ENCODE measurements around the gene TSPAN7.

The TSPAN7 gene

DNA sequence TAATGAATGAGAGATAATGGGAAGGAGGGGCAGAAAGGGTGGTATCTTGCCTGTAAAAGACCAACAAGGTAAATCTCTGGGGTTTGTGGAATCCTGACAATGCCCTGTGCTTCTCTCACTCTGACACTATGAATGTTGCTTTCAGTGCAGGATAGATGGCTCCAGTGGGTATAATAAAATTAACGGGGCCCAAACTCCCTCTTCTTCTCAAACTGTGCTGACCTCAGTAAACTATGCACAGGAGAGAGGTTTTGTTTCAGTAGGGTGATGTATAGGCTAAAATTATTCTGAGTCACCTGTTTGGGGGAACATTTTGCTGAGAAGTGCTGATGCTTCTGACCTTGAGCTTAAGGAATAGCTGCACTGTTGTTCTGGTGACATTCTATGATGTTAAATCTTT lies 82.6 kb downstream of the TSPAN7 start:
- DNase-seq (ENCODE audit: low read depth in 1 of 2, low spot score in 1 of 2) = no peak

DNA sequence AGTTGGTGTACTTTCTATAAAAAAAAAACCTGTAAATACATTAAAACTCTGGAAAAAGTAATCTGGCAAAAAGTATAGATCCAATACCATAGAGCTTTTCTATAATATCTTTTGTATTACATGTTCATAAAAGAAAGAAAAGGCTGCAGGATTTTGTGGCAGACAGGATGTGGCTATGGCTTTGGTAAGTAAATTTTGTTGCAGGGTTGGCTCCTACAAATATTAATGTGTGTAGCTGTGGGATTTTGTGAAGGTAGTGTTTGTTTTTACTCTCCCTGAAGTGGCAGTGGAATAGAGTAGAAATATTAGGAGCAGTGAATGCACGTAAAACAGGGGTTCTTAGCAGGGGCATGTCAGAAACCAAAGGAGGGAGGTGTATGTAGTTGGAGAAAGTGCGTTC lies 84.8 kb downstream of the TSPAN7 start:
- DNase-seq (ENCODE audit: low read depth in 1 of 2, low spot score in 1 of 2) = no peak

DNA sequence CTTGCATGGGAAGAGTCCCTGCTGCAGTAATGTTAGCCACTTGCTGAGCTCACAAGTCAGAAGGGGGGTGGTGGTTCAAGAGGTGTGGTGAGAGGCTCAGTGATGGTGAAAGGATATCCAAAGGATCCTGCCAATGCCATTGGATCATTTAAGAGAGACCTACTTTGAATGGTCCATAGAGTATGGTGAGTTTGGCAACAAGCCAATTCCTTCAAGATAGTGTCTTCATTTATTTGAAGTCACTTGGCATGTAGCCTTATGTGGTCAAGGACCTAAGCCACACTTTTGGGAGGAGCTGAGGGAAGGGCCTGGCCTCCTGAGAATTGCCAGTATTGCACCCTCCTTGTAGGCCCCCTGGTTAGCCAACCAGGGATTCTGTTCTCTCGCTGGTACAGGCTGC lies 87.9 kb downstream of the TSPAN7 start:
- no peak for DNase-seq (ENCODE audit: low read depth in 1 of 2, low spot score in 1 of 2)

DNA sequence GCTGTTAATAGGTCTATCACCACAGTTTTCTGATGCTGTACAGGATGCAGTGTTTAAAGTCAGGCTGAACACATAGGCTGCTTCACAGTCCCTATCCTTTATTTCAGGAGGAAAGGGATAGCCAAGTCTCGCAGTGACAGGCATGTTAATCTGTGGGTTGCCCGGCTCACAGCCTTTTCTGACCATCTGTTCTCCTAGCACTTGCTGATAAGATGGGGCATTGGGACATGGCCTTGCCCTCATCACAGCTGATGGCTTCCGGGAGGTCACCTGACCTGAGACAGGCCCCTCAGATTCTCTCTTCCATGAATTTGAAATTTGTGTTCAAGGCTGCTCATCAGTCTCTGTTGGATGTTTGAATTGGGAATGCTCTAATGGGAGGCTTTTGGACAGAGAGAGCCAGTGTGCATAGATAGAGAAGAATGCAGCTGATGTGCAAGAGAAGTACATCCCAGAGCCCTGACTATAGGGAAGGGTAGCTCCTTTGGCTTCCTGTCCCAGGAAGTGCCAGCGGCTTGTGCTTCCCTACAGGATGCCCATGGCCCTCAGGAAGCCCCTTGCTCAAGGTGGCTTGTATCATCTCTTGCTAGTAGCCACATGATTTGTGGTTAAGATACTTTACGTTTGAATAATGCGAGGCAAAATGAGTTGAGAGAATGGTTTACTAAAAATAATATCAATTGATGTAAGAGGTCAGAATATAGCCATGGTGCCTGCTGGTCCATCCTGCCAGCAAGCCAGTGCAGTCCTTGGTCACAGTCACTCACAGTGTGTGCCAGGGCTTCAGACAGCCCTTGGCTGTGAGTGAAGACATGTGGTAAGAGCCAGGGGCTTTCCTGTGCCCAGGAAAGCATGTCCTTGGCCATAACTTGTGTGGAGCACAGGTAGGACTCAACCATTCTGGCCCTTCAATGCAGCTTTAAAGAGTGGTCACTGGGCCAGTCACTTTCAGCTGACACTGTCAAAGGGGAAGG lies 88.6 kb downstream of the TSPAN7 start:
- DNase-seq (ENCODE audit: low read depth in 1 of 2, low spot score in 1 of 2) = no peak

DNA sequence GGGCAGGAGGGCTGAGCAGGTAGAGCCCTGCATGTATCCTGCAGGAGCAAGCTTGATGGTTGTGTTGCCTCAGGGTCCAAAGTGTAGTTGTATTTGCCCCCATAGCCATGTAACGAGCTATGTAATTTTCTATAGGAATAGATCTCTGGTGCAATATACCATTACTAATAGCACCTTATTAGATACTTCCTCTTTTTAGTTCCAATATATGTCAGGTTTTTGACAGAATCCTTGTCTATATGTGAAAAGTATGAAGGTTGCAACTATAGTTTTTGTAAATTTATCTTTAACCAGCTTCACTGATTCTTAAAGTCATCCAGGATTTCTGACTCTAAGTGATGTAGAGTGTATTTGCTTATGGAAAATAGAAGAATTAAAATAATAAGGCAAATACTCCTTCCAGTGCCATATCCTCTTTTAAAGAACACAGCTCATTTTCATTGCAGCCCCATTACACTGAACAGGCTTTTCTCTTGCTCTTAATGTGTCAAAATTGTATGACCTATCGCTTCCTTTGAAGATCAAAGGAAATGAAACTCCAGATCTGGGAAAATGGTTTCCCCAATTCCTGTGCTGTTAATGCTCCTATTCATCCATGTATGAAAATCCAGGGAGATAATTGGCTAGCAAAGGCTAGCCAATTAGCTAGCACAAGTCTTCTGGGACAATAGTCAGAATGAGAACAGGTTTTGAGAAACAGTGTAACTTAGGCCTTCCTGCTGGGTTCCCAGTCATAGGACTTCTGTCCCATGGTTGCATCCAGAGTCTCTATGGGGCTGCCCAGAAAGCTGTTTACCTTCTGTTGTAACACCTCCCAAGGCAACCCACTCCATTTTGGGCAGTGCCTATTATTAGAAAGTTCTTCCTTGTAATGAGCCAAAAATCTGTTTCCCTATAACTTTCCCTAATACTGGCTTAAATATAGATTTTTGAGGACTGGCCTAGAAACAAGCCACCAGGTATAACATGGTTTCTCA lies 90.6 kb downstream of the TSPAN7 start:
- DNase-seq (ENCODE audit: low read depth in 1 of 2, low spot score in 1 of 2) = no peak

DNA sequence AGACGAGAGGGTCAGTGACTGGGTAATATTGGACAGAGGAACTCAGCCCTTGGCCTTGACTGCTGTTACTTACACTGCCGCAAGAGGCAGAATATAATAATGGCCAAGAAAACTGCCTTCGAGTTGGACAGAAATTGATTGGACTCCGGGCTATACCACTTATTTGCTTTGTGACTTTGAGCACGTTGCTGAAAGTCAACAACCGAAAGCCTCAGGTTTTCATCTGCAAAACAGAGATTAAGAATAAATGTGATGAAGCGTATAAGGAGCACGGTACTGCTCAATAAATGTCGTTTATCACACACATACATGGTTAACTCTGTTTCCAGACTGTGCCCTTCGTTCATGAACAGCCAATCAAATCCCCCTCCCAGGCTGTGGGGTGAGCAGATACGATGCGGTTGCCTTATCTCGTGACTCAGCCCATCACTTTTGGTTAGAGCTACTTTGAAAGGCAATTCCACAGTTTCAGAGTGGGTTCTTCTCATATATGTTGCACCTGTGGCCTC lies 91.6 kb downstream of the TSPAN7 start:
- no peak for DNase-seq (ENCODE audit: low read depth in 1 of 2, low spot score in 1 of 2)

DNA sequence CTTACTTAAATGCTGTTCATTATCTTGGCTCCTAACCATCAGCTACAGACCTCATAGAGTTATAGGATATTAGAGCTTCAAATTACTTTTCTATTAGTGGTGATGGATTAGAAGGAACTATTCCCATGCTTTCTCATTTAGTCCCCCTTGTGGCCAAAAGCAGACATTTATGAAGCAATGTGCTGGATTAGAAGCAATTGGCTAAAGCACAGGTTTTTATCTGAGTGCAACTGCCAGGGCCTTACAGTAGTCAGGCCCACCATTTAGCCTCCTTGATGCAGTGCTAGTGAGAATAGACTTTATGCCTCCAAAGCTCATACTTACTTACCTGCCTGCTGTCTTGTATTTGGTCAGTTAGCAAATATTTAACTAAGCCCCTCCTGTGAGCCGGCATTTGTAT lies 93.0 kb downstream of the TSPAN7 start:
- DNase-seq (ENCODE audit: low read depth in 1 of 2, low spot score in 1 of 2) = no peak

DNA sequence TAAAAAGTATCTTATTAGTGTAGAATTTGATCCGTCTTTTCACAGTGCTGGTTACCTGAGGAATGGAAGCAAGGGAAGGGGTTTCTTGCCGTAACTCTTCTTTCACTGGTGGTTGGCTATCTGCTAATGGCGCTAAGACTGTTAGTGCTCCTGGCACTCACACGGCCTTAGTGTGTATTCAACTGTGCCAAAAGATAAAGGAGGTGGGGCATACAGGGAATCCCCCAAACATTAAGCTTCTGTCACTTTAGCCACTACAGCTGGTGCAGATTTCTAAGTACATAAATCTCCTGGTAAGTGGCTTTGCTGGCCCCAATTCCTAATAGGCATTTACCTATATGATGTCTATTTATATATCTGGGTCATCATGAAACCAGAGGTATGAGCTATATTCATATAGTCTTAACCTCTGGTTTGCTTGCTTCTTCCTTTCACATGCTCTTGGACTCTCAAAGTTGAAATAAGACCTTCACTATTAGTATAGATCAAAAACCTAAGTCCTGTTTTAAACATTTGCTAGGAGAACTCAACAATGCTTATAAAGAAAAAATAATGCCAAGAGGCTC lies 95.1 kb downstream of the TSPAN7 start:
- no peak for DNase-seq (ENCODE audit: low read depth in 1 of 2, low spot score in 1 of 2)

DNA sequence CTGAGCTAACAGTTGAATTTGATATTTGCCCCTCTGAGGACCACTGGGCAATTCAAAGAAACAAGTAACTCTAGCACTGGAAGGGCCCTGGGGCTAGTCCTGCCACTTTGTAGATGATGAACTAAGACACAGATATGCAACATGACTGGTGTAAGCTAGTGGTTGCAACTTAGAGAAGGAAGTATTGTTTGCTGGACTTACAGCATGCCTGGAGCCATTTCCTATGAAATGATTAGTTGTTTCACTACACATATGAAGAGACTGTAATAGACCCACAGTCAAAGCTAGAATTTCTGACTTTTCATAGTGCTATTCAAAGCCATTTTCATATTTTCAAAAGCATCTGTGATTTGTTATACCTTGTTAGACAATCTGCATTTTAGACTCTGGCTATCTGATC lies 96.2 kb downstream of the TSPAN7 start:
- DNase-seq (ENCODE audit: low read depth in 1 of 2, low spot score in 1 of 2) = no peak

DNA sequence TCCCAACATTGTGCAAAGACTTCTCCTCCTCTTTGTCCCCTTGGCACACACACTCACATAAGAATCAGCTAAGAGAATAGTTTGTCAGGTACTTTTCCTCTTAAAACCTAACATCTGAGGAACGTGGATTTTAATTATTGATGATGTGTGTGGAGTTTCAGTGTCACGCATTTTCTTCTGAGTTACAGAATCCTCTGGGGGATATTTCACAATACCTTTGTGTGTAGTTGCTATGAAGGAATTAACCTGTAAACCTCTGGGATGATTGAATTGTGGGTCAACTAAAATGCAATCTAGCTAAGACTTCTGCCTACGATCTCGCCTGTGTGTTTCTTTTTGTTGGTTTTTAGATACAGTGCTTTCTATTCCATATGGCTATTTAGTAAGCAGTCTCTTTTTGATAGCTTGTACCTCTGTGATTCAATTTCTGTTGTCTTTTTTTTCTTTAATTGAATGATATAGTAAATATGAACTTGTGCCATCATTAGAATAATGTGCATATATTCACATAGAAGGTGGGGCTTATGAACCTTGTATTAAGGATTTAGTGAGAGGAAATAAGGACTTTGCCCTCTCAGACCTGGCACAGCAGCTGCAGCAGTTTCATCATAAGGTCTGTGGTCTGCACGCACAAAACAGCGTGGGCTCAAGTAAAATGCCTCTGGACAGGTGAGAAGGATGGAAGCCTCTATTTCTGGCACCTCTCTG lies 99.2 kb downstream of the TSPAN7 start:
- DNase-seq (ENCODE audit: low read depth in 1 of 2, low spot score in 1 of 2) = no peak

DNA sequence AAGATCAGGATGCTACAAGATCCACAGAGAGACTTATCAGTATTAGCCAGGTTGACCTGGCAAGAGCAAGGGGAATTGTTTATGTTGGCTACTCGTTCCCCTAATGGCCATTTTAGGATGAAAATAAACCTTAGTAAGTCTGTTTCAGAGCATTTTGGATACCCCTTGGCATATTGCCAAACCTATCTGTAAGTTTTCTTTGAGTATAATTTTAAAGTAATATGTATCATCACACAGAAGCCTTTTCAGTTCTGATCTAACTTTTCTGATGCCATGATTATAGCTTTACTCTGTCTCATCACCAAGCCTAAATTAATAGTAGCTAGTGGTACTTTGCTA lies 99.7 kb downstream of the TSPAN7 start:
- no peak for DNase-seq (ENCODE audit: low read depth in 1 of 2, low spot score in 1 of 2)

DNA sequence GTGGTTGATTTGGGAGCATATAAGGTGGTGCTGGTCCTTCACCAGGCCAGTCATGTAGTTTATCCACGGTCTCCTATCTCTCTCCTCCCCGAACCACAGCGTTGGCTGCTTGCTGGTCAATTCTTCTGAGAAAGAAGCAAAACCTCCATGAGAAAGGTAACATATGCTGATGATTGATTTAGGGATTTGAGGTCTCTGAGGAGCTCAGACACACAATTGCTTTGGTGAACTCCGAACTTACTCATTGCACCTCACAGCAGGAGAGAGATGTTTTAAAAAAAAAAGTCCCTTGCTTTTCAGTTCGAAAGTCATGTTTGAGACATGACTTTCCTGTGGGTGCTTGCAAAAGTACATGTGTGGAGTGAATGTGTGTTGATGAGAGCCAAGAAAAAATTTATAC lies 100.2 kb downstream of the TSPAN7 start:
- DNase-seq (ENCODE audit: low read depth in 1 of 2, low spot score in 1 of 2) = no peak

DNA sequence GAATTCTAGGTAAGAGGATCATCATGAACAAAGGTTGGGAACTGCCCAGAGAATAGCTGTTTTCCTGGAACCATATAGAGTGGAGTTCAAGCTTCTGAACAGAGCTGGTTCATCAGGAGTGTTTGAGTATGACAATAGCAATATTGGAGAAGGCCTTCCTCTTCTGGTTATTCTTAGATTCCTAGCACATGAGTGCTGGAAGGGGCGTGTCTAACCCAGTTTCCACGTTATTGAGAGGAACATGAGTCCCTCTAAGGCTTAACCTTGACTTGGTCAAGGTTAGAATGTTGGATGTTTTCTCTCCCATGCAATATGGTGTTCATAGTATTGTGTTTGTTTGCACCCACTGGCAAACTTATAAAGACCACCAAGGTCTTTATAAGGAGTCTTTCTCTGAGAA lies 101.3 kb downstream of the TSPAN7 start:
- DNase-seq (ENCODE audit: low read depth in 1 of 2, low spot score in 1 of 2) = no peak

DNA sequence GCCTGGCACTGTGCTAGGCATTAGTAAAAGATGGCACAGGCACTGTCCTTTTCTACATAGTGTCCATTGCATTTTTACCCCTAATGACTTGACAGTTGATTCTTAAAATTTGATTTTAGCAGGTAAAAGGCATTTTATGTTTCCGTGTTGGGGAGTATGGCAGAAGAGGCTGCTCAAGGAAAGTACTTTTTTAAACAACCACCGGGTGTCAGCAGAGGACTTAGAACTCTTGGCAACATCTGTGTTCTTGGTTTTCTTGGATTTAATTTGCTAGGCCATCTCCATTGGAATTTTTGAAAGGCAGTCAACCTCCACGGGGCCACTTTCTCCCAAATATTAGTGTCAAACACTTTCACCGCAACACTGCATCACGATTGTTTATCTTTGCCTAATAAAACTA lies 102.9 kb downstream of the TSPAN7 start:
- no peak for DNase-seq (ENCODE audit: low read depth in 1 of 2, low spot score in 1 of 2)

DNA sequence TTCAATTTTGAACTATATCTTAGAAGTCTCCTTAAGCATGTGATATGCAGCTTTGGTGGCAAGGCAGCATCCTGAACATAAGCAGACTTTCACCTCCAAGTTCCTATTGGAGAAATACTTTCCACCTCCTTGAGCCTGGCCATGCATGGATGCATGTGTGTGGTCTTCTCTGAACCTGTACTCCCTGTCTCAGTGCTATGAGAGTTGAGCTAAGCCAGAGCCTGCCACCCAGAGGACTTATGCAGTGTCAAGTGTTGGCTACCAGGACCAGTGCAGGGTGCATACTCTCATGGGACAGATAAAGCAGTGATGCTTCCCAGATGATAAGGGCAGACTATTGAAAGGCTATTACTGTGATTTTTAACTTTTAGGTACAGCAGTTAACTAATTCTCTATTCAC lies 105.6 kb downstream of the TSPAN7 start:
- no peak for DNase-seq (ENCODE audit: low read depth in 1 of 2, low spot score in 1 of 2)

DNA sequence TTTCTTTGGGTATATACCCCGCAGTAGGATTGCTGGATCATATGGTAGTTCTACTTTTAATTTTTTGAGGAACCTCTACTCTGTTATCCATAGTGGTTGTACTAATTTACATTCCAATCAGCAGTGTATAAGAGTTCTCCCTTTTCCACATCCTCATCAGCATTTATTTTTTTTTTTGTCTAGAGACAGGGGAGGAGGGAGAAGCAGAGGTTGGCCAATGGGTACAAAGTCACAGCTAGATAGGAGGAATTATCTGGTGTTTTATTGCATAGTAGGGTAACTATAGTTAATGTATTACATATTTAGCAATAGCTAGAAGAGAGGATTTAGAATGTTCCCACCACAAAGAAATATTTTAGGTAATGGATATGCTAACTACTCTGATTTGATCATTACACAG lies 107.4 kb downstream of the TSPAN7 start:
- no peak for DNase-seq (ENCODE audit: low read depth in 1 of 2, low spot score in 1 of 2)

DNA sequence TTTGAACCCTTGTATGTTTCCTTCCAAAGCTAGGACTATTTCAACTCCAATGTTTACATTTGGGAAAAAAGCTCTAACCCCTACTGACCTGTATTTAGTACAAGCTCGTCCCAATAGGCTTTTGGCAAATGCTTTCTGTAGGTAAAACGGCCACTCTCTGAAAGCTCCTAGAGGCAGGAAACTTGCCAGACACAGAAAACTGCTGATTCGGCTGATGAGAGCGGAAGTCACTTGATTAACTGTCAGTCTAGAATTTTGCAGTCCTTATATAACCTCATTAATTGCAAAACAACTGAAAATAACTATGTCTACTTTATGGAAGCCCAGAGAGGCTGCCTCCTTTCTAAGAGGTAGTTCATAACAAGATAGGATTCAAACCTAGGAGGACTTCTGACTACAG lies 108.1 kb downstream of the TSPAN7 start:
- no peak for DNase-seq (ENCODE audit: low read depth in 1 of 2, low spot score in 1 of 2)

DNA sequence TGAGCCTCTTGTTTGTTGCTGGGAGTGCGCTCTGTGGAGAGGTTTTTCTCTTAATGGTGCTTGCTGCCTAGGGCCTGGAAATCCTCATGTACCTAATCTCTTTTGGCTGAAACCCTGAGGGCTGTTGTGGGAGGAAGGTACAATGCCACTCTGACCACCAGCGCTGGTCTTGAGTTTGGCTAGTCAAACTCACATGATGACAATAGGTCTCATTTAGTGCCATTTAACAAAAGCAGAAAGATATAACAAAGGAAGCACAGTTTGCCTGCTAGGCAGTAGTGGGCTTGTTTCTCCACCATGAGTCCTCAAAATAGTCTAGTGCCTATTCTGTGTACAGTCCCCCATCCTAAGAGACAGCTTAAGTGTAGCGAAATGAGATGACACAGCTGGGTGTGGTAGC lies 111.3 kb downstream of the TSPAN7 start:
- no peak for DNase-seq (ENCODE audit: low read depth in 1 of 2, low spot score in 1 of 2)

DNA sequence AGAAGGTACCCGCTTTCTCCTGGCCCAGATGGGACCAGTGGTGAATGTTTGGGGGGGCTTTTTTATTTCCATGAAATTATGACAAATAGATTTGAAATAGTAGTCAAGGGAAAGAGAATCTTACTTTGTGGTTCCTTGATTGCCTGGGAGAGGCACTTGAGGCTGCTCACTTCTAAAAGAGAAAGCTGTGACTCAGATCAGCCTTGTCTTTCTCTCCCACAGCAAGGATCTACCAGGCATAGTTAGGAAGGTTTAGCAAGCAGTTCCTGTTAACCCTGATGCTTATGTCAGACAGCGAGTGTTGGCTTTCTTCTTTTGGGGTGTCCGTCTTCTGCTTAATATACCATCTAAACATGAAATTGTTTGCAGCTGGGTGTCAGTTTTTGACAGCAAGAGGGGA lies 114.5 kb downstream of the TSPAN7 start:
- DNase-seq (ENCODE audit: low read depth in 1 of 2, low spot score in 1 of 2) = no peak

DNA sequence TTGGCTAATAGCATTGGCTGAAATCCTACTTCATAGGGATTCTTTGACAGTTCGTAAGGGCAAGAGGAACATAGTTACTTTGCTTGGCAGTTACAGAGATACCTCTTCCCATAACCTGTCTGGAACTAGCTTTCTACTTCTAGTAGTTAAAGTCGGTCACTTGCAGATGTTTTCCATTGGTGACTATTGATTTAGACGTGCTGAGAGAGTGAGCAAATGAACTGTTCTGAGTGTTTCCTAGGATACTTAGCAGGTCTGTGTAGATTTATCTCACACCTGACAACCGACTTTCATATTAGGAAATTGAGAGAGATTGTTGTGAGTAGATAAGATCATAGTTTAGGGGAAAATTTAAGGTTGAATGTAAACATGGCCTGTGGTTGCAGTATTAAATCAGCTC lies 116.8 kb downstream of the TSPAN7 start:
- DNase-seq (ENCODE audit: low read depth in 1 of 2, low spot score in 1 of 2) = no peak

DNA sequence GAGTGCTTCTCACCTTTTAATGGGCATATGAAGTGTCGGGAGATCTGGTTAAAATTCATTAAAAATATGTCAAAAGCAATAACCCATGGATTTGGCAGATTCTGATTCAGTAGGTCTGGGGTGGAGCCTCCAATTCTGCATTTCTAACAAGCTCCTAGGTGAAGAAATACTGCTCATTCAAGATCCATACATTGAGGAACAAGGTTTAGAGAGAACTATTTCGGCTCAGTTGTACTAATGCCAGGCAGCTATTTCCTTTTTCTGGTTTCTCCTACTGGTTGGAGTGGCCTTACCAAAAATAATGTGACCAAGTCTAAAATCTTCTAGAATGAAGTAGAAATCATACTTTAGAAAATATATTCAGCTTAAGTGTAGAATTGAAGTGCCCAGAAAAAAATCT lies 117.5 kb downstream of the TSPAN7 start:
- DNase-seq (ENCODE audit: low read depth in 1 of 2, low spot score in 1 of 2) = no peak
